ENCODE measurements around the gene NRXN3. TPM values are rescaled to one million over a fixed set of nuclear protein-coding genes. Genes with fewer than 3 reads are reported as not detected.
A peak's percentile ranks its signal among the peaks of the same experiment; 100 is the strongest.

The NRXN3 gene
- total and polyA plus RNA-seq, 2 experiments from 2014 or later, result 5.7 to 7.1 TPM

GRCh38 chr14:79274641-79275291 is 1104.6 kb downstream of the NRXN3 start:
- Histone ChIP-seq H3K9me3 (ENCODE audit: low read depth) (no peaks in the 10 kb centered on the region), H3K27ac (no peak overlapping the region), H3K4me1 (ENCODE audit: insufficient read depth) (peaks cover 5% of the 10 kb centered on the region), H3K79me2 (no peaks in the 10 kb centered on the region), H3K36me3 (replicated peaks; ENCODE audit: insufficient read depth, low read depth) (no peaks in the 10 kb centered on the region), H3K9me2 (replicated peaks; ENCODE audit: insufficient read depth) (no peaks in the 10 kb centered on the region), H3K27me3 (peaks cover 23% of the 10 kb centered on the region), H3K4me2 (no peak overlapping the region), H3K4me3 (no peak overlapping the region), H4K20me1 (ENCODE audit: insufficient read depth, poor library complexity, severe bottlenecking) (no peaks in the 10 kb centered on the region), H2AFZ (no peak overlapping the region)
- no peak for TF ChIP-seq EZH2 (IDR thresholded peaks at IDR 0.05; ENCODE audit: borderline replicate concordance)
- TF ChIP-seq CTCF (IDR thresholded peaks at IDR 0.05; ENCODE audit: poor library complexity), result peak; percentile 26
- 50% methylated on average over 2 of the region's 2 CpGs for WGBS (ENCODE audit: low lambda C conversion rate, missing lambda C conversion rate)
- DNase-seq (ENCODE audit: low spot score), result no peak

- TF ChIP-seq CTCF (IDR thresholded peaks at IDR 0.05; ENCODE audit: poor library complexity) (no peak), EZH2 (IDR thresholded peaks at IDR 0.05; ENCODE audit: borderline replicate concordance) (no peak), EZH2phosphoT487 (IDR thresholded peaks at IDR 0.05; ENCODE audit: low read depth, severe bottlenecking, unreplicated experiment) (no peak)
- H4K20me1 ChIP-seq (ENCODE audit: insufficient read depth, poor library complexity, severe bottlenecking), result no peaks in the 10 kb centered on the region
- no peak overlapping the region for H3K27ac ChIP-seq
- no peaks in the 10 kb centered on the region for H3K36me3 ChIP-seq (replicated peaks; ENCODE audit: insufficient read depth, low read depth)
- H3K4me2 ChIP-seq, result no peak overlapping the region
- H3K79me2 ChIP-seq, result no peaks in the 10 kb centered on the region
- 80% methylated on average over 4 of the region's 4 CpGs for WGBS (ENCODE audit: low lambda C conversion rate, missing lambda C conversion rate)
- no peaks in the 10 kb centered on the region for H3K9me2 ChIP-seq (replicated peaks; ENCODE audit: insufficient read depth)
- no peak overlapping the region for H3K4me3 ChIP-seq
- H3K27me3 ChIP-seq, result peaks cover 28% of the 10 kb centered on the region
- DNase-seq (ENCODE audit: low spot score), result no peak
- no peak overlapping the region for H2AFZ ChIP-seq
- H3K9me3 ChIP-seq (ENCODE audit: low read depth), result no peaks in the 10 kb centered on the region
- peaks cover 5% of the 10 kb centered on the region for H3K4me1 ChIP-seq (ENCODE audit: insufficient read depth)
Observed at GRCh38 chr14:79275292-79275655, 1105.1 kb downstream of the NRXN3 start.

GRCh38 chr14:79278286-79278797 is 1108.2 kb downstream of the NRXN3 start:
- H3K27ac ChIP-seq, result no peak overlapping the region
- peaks cover 5% of the 10 kb centered on the region for H3K4me1 ChIP-seq (ENCODE audit: insufficient read depth)
- H3K9me3 ChIP-seq (ENCODE audit: low read depth), result no peaks in the 10 kb centered on the region
- peak overlapping the region; percentile 98 for H3K4me2 ChIP-seq
- DNase-seq (ENCODE audit: low spot score), result no peak
- no peak for TF ChIP-seq EZH2 (IDR thresholded peaks at IDR 0.05; ENCODE audit: borderline replicate concordance)
- no peak for TF ChIP-seq CTCF (IDR thresholded peaks at IDR 0.05; ENCODE audit: poor library complexity)
- no peak for TF ChIP-seq EZH2phosphoT487 (IDR thresholded peaks at IDR 0.05; ENCODE audit: low read depth, severe bottlenecking, unreplicated experiment)
- peak overlapping the region; percentile 97 for H3K4me3 ChIP-seq
- WGBS (ENCODE audit: low lambda C conversion rate, missing lambda C conversion rate), result 17% methylated on average over 18 of the region's 18 CpGs
- peaks cover 49% of the 10 kb centered on the region for H3K27me3 ChIP-seq
- H2AFZ ChIP-seq, result peak overlapping the region; percentile 90
- H4K20me1 ChIP-seq (ENCODE audit: insufficient read depth, poor library complexity, severe bottlenecking), result no peaks in the 10 kb centered on the region
- no peaks in the 10 kb centered on the region for H3K9me2 ChIP-seq (replicated peaks; ENCODE audit: insufficient read depth)
- H3K36me3 ChIP-seq (replicated peaks; ENCODE audit: insufficient read depth, low read depth), result no peaks in the 10 kb centered on the region
- no peaks in the 10 kb centered on the region for H3K79me2 ChIP-seq
